Measurements from ENCODE around the gene HYI.
"Not testable (repeated sequence)": the region's sequence is repeated elsewhere in the genome, so short reads cannot be mapped to it uniquely, and the experiment has no call there.

HYI gene

GRCh38 chr1:43464681-43465504, 11.2 kb upstream of the HYI start:
- DNase-seq = no peak

- no peak for DNase-seq
These were observed 9.7 kb upstream of the HYI start for GRCh38 chr1:43463479-43463878.

- DNase-seq = no peak
These were observed 7.4 kb upstream of the HYI start for GRCh38 chr1:43460988-43461693.

- not testable (repeated sequence) for DNase-seq
These were observed 4.6 kb upstream of the HYI start for GRCh38 chr1:43458379-43458778.

- DNase-seq = no peak
These were observed 1.6 kb upstream of the HYI start for GRCh38 chr1:43455213-43455889.

GRCh38 chr1:43454270-43455011, 710 bp upstream of the HYI start:
- DNase-seq = peak; percentile 79

GRCh38 chr1:43452789-43453441, 816 bp downstream of the HYI start:
- no peak for DNase-seq

- no peak for DNase-seq
These were observed 1.8 kb downstream of the HYI start for GRCh38 chr1:43451701-43452532.

- no peak for DNase-seq
These were observed 2.6 kb downstream of the HYI start for GRCh38 chr1:43451157-43451591.

- no peak for DNase-seq
These were observed 3.3 kb downstream of the HYI start for GRCh38 chr1:43450251-43450941.

- no peak for DNase-seq
These were observed 4.0 kb downstream of the HYI start for GRCh38 chr1:43449708-43450069.

GRCh38 chr1:43448955-43449707, 4.6 kb downstream of the HYI start:
- no peak for DNase-seq

- no peak for DNase-seq
These were observed 5.6 kb downstream of the HYI start for GRCh38 chr1:43447891-43448708.

GRCh38 chr1:43446881-43447835, 6.6 kb downstream of the HYI start:
- no peak for DNase-seq

GRCh38 chr1:43446388-43446740, 7.4 kb downstream of the HYI start:
- no peak for DNase-seq

GRCh38 chr1:43445606-43446387, 7.9 kb downstream of the HYI start:
- DNase-seq = no peak

GRCh38 chr1:43444836-43445235, 8.9 kb downstream of the HYI start:
- no peak for DNase-seq

All from stimulated activated CD4-positive, alpha-beta T cell treated with anti-CD3 and anti-CD28 coated beads, Interleukin-1b, Interleukin-23, amount 100 ng/mL, for 48 hours (primary cell).